OCI-LY1 (cell line): ENCODE measurements around the gene COL25A1.

Experiments
- H2AFZ ChIP-seq: fragments of 200-600 bp; sonication (generic), shearing (Covaris generic); 2 replicates; pipeline ENCODE4 v1.6.0; 2014; ENCODE audit warnings: antibody characterized with exemption, mild to moderate bottlenecking, low read length
- H3F3A ChIP-seq: fragments of 200-600 bp; sonication (generic), shearing (Covaris generic); 2 replicates; pipeline ENCODE4 v1.6.0; 2014; ENCODE audit warnings: mild to moderate bottlenecking, antibody characterized with exemption, low read length, moderate library complexity; ENCODE audit not compliant: insufficient read depth
- H3K27ac ChIP-seq: fragments of 200-600 bp; sonication (generic); 2 replicates; pipeline ENCODE4 v1.5.1; 2014; ENCODE audit warnings: low read length, mixed run types, mild to moderate bottlenecking, low read depth; ENCODE audit not compliant: poor library complexity, severe bottlenecking
- H3K27me3 ChIP-seq: fragments of 200-600 bp; sonication (generic); 2 replicates; pipeline ENCODE4 v1.6.0; 2014; ENCODE audit warnings: antibody characterized with exemption, mild to moderate bottlenecking, low read length, moderate library complexity; ENCODE audit not compliant: insufficient read depth
- H3K36me3 ChIP-seq: fragments of 200-600 bp; sonication (generic); 2 replicates; pipeline ENCODE4 v1.6.1; 2014; ENCODE audit warnings: mild to moderate bottlenecking, antibody characterized with exemption, low read length, moderate library complexity, mixed read lengths; ENCODE audit not compliant: insufficient read depth
- H3K4me1 ChIP-seq: fragments of 200-600 bp; sonication (generic); 2 replicates; pipeline ENCODE4 v1.5.1; 2014; ENCODE audit warnings: mild to moderate bottlenecking, low read length, moderate library complexity; ENCODE audit not compliant: insufficient read depth, severe bottlenecking
- H3K4me2 ChIP-seq: fragments of 200-600 bp; sonication (generic), shearing (Covaris generic); 2 replicates; pipeline ENCODE4 v1.6.1; 2014; ENCODE audit warnings: low read length
- H3K4me3 ChIP-seq: fragments of 200-600 bp; sonication (generic); 2 replicates; pipeline ENCODE4 v1.5.1; 2014; ENCODE audit warnings: low read length, low read depth, mild to moderate bottlenecking, mixed read lengths; ENCODE audit not compliant: poor library complexity, severe bottlenecking
- H3K79me2 ChIP-seq: fragments of 200-600 bp; shearing (Covaris generic); 2 replicates; pipeline ENCODE4 v1.6.1; 2016; ENCODE audit warnings: mixed run types, low read length, mixed read lengths; ENCODE audit not compliant: insufficient read depth
- H3K9ac ChIP-seq: fragments of 200-600 bp; sonication (generic), shearing (Covaris generic); 2 replicates; pipeline ENCODE4 v1.6.1; 2014; ENCODE audit warnings: mild to moderate bottlenecking, low read length, mixed read lengths
- H3K9me2 ChIP-seq: fragments of 200-600 bp; sonication (generic), shearing (Covaris generic); 2 replicates; pipeline ENCODE4 v1.6.1; 2014; ENCODE audit warnings: low read depth, mild to moderate bottlenecking, low read length, mixed read lengths
- H3K9me3 ChIP-seq: fragments of 200-600 bp; shearing (Covaris generic); 2 replicates; pipeline ENCODE4 v1.6.1; 2014; ENCODE audit warnings: low read length, mixed read lengths
- H4K20me1 ChIP-seq: fragments of 200-600 bp; sonication (generic), shearing (Covaris generic); 2 replicates; pipeline ENCODE4 v1.6.0; 2016; ENCODE audit warnings: mild to moderate bottlenecking, low read length; ENCODE audit not compliant: insufficient read depth
- CTCF ChIP-seq: fragments of 200-600 bp; sonication (generic), shearing (Covaris generic); IDR thresholded peaks from 2 replicates; pipeline ENCODE4 v1.5.1; 2017; ENCODE audit warnings: mild to moderate bottlenecking, antibody characterized with exemption, low read length, moderate library complexity, mixed read lengths
- EZH2 ChIP-seq: fragments of 200-600 bp; sonication (generic), shearing (Covaris generic); IDR thresholded peaks from 2 replicates; pipeline ENCODE4 v1.8.0; 2017; ENCODE audit warnings: borderline replicate concordance, mixed run types, mild to moderate bottlenecking, antibody characterized with exemption, low read length, moderate library complexity, mixed read lengths

Gene COL25A1

GRCh38 chr4:108793415-108793814, 509.0 kb downstream of the COL25A1 start:
- no peak overlapping the region for H3K4me3 ChIP-seq
- no peaks in the 10 kb centered on the region for H3K9me2 ChIP-seq
- H4K20me1 ChIP-seq, result no peaks in the 10 kb centered on the region
- no peaks in the 10 kb centered on the region for H3F3A ChIP-seq
- no peak overlapping the region for H2AFZ ChIP-seq
- H3K27ac ChIP-seq, result no peak overlapping the region
- H3K9me3 ChIP-seq, result no peaks in the 10 kb centered on the region
- no peak overlapping the region for H3K9ac ChIP-seq
- H3K79me2 ChIP-seq, result no peaks in the 10 kb centered on the region
- H3K27me3 ChIP-seq, result no peaks in the 10 kb centered on the region
- no peak overlapping the region for H3K4me2 ChIP-seq
- H3K36me3 ChIP-seq, result no peaks in the 10 kb centered on the region
- no peak for TF ChIP-seq CTCF
- TF ChIP-seq EZH2, result no peak
- no peaks in the 10 kb centered on the region for H3K4me1 ChIP-seq

GRCh38 chr4:108788731-108789130, 513.7 kb downstream of the COL25A1 start:
- H3K36me3 ChIP-seq, result no peaks in the 10 kb centered on the region
- TF ChIP-seq EZH2 (no peak), CTCF (no peak)
- no peaks in the 10 kb centered on the region for H4K20me1 ChIP-seq
- no peaks in the 10 kb centered on the region for H3K4me1 ChIP-seq
- no peak overlapping the region for H3K4me2 ChIP-seq
- no peak overlapping the region for H2AFZ ChIP-seq
- no peaks in the 10 kb centered on the region for H3F3A ChIP-seq
- no peaks in the 10 kb centered on the region for H3K9me3 ChIP-seq
- H3K9me2 ChIP-seq, result no peaks in the 10 kb centered on the region
- H3K27me3 ChIP-seq, result no peaks in the 10 kb centered on the region
- H3K4me3 ChIP-seq, result no peak overlapping the region
- no peaks in the 10 kb centered on the region for H3K79me2 ChIP-seq
- H3K9ac ChIP-seq, result no peak overlapping the region
- no peak overlapping the region for H3K27ac ChIP-seq

DNA sequence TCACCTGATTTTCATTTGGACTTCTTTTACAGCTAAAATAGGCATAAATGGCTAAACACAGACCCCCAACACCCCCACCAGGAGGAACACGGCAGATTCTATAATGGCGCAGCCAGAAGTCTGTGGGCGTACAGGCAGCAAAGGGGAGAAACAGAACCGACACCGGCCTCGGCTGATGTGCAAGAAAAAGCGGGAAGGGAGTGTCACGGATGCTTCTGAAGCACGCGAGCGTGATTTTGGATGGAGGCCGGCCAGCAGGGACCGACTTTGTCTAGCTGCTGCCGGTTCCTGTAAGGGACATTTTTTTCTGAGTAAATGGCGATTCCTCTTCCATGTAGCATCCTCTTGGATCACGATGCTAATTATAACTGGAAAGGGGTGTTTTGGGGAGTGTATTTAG, 514.7 kb downstream of the COL25A1 start:
- H3K4me2 ChIP-seq, result no peak overlapping the region
- no peak overlapping the region for H3K9ac ChIP-seq
- TF ChIP-seq EZH2 (no peak), CTCF (no peak)
- no peaks in the 10 kb centered on the region for H3K4me1 ChIP-seq
- no peak overlapping the region for H3K27ac ChIP-seq
- H3K27me3 ChIP-seq, result no peaks in the 10 kb centered on the region
- H3K36me3 ChIP-seq, result no peaks in the 10 kb centered on the region
- no peak overlapping the region for H3K4me3 ChIP-seq
- H3F3A ChIP-seq, result no peaks in the 10 kb centered on the region
- H3K79me2 ChIP-seq, result no peaks in the 10 kb centered on the region
- H4K20me1 ChIP-seq, result no peaks in the 10 kb centered on the region
- no peaks in the 10 kb centered on the region for H3K9me2 ChIP-seq
- H3K9me3 ChIP-seq, result no peaks in the 10 kb centered on the region
- H2AFZ ChIP-seq, result no peak overlapping the region
